Peyer's patch (tissue), 4 donors: Measurements from ENCODE around the gene SMIM29. TPM values are rescaled to one million over a fixed set of nuclear protein-coding genes. Genes with fewer than 3 reads are reported as not detected.
"Not testable (repeated sequence)": the region's sequence is repeated elsewhere in the genome, so short reads cannot be mapped to it uniquely, and the experiment has no call there.

ENCODE experiments used
- DNase-seq, 3 donors: peaks; one replicate each; pipeline ENCODE4 v3.0.0-alpha.2; 2017 to 2019
- H3K27ac ChIP-seq, 4 donors: fragments of 200-600 bp; sonication (generic); one replicate each; pipeline ENCODE4 v1.5.1; 2016 to 2019
- H3K27me3 ChIP-seq, 2 donors: fragments of 200-600 bp; sonication (generic); one replicate each; pipeline ENCODE4 v1.5.1; 2019
- H3K36me3 ChIP-seq, 3 donors: fragments of 200-600 bp; sonication (generic); one replicate each; pipeline ENCODE4 v1.5.1; 2016 to 2019
- H3K4me1 ChIP-seq, 4 donors: fragments of 200-600 bp; sonication (generic); one replicate each; pipeline ENCODE4 v1.5.1; 2016 to 2019
- H3K4me3 ChIP-seq, 4 donors: fragments of 200-600 bp; sonication (generic); 1 replicate in 3 of 4; 2 replicates in 1 of 4; pipeline ENCODE4 v1.5.1; 2016 to 2019; ENCODE audit warnings: mild to moderate bottlenecking in 1 of 4
- H3K9me3 ChIP-seq, 4 donors: fragments of 200-600 bp; sonication (generic); one replicate each; pipeline ENCODE4 v1.5.1; 2016 to 2019; ENCODE audit warnings: mild to moderate bottlenecking in 1 of 4
- CTCF ChIP-seq, 6 experiments: fragments of 450-650 bp in 4 of 6; fragments of 200-600 bp in 2 of 6; sonication (generic) in 1 of 6; IDR thresholded peaks; one replicate each; pipeline ENCODE4 v1.5.1; 2017 to 2019; ENCODE audit warnings: antibody characterized with exemption in 6 of 6, mild to moderate bottlenecking in 3 of 6, moderate library complexity in 1 of 6
- POLR2A ChIP-seq, 2 donors: fragments of 450-650 bp; IDR thresholded peaks; one replicate each; pipeline ENCODE4 v1.5.1; 2017; ENCODE audit warnings: antibody characterized with exemption in 2 of 2, mild to moderate bottlenecking in 2 of 2, moderate library complexity in 2 of 2
- total RNA-seq, 4 donors: library from RNA; depleted of rRNA; stranded (reverse); fragments of >200 nt; gene quantifications; one replicate each; pipeline ENCODE4 v1.1.0, GENCODE V29; 2016

The SMIM29 gene
- total RNA-seq, 4 donors from 2014 or later = 8.9 to 30.5 (median 14.9) TPM

- H3K27me3 ChIP-seq = no peaks in the 10 kb centered on the region
- H3K4me3 ChIP-seq = no peak overlapping the region
- H3K36me3 ChIP-seq = no peaks in the 10 kb centered on the region
- H3K9me3 ChIP-seq = no peaks in the 10 kb centered on the region
- DNase-seq = no peak
- no peak for TF ChIP-seq CTCF (IDR thresholded peaks at IDR 0.05)
- TF ChIP-seq POLR2A (IDR thresholded peaks at IDR 0.05) = no peak
- H3K27ac ChIP-seq = peak overlapping the region in 1 of 4 donors; percentile 9
- H3K4me1 ChIP-seq = no peaks in the 10 kb centered on the region
Observed at GRCh38 chr6:34273242-34273805, 24.5 kb upstream of the SMIM29 start.

GRCh38 chr6:34272013-34272926 is 23.5 kb upstream of the SMIM29 start:
- H3K36me3 ChIP-seq = no peaks in the 10 kb centered on the region
- no peak overlapping the region for H3K27ac ChIP-seq
- no peak for TF ChIP-seq CTCF (IDR thresholded peaks at IDR 0.05)
- no peak for TF ChIP-seq POLR2A (IDR thresholded peaks at IDR 0.05)
- H3K27me3 ChIP-seq = no peaks in the 10 kb centered on the region
- no peaks in the 10 kb centered on the region for H3K9me3 ChIP-seq
- no peak overlapping the region for H3K4me3 ChIP-seq
- no peak for DNase-seq
- H3K4me1 ChIP-seq = no peaks in the 10 kb centered on the region

GRCh38 chr6:34269658-34270341 is 21.0 kb upstream of the SMIM29 start:
- H3K27me3 ChIP-seq, H3K4me3 ChIP-seq, H3K36me3 ChIP-seq, H3K27ac ChIP-seq, H3K9me3 ChIP-seq, H3K4me1 ChIP-seq, DNase-seq: not testable (repeated sequence)

GRCh38 chr6:34269132-34269531 is 20.3 kb upstream of the SMIM29 start:
- not testable (repeated sequence) for H3K36me3 ChIP-seq, H3K27ac ChIP-seq, H3K4me1 ChIP-seq, H3K27me3 ChIP-seq, DNase-seq, H3K4me3 ChIP-seq, H3K9me3 ChIP-seq

- no peaks in the 10 kb centered on the region for H3K9me3 ChIP-seq
- H3K4me1 ChIP-seq = no peaks in the 10 kb centered on the region
- H3K27me3 ChIP-seq = no peaks in the 10 kb centered on the region
- no peak for DNase-seq
- H3K4me3 ChIP-seq = no peak overlapping the region
- no peaks in the 10 kb centered on the region for H3K36me3 ChIP-seq
- no peak overlapping the region for H3K27ac ChIP-seq
- no peak for TF ChIP-seq CTCF (IDR thresholded peaks at IDR 0.05)
- TF ChIP-seq POLR2A (IDR thresholded peaks at IDR 0.05) = no peak
Observed at GRCh38 chr6:34267746-34268145, 18.9 kb upstream of the SMIM29 start.

- H3K4me1 ChIP-seq, H3K4me3 ChIP-seq, DNase-seq, H3K9me3 ChIP-seq, H3K27me3 ChIP-seq, H3K36me3 ChIP-seq, H3K27ac ChIP-seq: not testable (repeated sequence)
Observed at GRCh38 chr6:34263484-34263883, 14.7 kb upstream of the SMIM29 start.

- H3K4me3 ChIP-seq = no peak overlapping the region
- DNase-seq = no peak
- no peaks in the 10 kb centered on the region for H3K36me3 ChIP-seq
- no peak overlapping the region for H3K27ac ChIP-seq
- TF ChIP-seq POLR2A (IDR thresholded peaks at IDR 0.05) = no peak
- no peak for TF ChIP-seq CTCF (IDR thresholded peaks at IDR 0.05)
- no peaks in the 10 kb centered on the region for H3K4me1 ChIP-seq
- H3K9me3 ChIP-seq = no peaks in the 10 kb centered on the region
- no peaks in the 10 kb centered on the region for H3K27me3 ChIP-seq
Observed at GRCh38 chr6:34260576-34261267, 11.9 kb upstream of the SMIM29 start.
